GM21529 (cell line): Measurements from ENCODE around the gene SLC16A4.
"Not testable (repeated sequence)": the region's sequence is repeated elsewhere in the genome, so short reads cannot be mapped to it uniquely, and the experiment has no call there.

Experiments
- ATAC-seq: cut with Tn5 transposase; IDR thresholded peaks from one replicate; pipeline ENCODE4 v1.9.1; 2021; ENCODE audit not compliant: unreplicated experiment

Gene SLC16A4

DNA sequence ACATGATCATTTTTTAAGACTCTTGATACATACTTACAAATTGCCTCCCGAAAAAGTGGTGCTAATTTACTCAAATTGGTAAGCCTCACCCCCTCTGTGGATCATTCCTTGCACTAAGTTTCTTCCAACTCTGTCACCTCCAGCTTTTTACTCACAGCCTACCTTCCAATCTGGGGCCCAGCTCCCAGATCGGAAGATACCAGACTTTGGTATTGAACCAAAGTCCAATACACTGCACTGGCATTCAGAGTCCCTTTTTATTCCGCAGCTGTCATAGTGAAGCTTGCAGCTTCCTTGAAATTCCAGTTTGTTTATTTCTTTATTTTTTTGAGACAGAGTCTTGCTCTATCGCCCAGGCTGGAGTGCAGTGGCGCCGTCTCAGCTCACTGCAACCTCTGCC lies 18.5 kb upstream of the SLC16A4 start:
- no peak for ATAC-seq

DNA sequence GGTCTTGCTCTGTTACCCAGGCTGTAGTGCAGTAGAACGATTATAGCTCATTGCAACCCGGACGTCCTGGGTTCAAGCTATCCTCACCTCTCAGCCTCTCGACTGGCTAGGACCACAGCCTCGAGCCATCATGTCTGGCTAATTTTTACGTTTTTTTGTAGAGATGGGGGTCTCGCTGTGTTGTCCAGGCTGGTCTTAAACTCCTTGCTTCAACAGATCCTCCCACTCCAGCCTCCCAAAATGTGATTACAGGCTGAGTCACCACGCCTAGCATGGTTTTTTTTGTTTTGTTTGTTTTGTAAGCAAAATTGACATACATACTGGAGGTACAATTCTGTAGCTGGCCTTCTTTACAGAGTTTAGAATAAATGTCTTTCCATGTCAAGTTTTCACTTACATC lies 17.7 kb upstream of the SLC16A4 start:
- ATAC-seq: no peak

DNA sequence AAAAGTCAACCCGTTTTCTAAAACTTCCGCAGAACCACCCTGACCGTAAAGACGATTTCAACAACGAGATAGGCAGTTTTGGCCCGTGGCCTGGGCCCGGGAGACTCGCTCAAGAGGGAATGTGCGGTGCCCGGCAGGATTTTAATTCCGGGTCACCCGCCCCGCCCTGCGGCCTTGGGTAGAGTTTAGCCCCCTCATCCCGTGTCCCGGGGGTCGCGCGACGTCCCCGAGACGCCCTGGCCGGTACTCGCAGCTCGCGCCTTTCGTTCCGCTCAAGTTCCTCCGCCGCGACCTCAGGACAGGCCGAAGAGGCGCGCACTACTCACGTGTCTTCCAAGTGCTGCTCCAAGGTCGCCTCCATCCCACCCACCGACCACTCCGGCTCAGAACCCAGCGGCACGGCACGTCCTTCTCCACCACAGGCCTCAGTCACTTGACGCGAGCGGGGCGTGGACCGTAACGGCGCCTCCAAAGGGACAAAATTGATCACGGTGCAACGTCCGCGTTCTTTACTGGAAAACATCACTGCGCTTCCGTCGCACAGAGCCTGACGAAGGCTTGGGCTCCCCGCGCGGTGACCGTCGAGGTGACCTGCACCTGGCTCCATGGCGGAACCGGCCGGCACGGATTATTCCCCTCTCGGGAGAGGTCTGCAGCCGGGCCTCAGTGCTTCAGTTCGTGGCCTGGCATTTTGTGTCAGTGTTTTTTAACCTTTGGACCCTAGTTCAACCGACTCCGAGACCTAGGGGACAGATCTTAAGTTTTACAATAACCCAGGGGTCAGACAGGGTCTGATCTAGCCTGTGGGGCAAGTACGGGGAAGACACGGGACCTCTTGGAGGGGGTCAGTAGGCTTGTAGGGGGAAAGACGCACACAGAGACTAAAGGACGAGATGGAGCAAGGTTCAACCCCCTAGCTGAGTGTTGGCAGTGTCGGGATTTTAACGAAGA lies 16.7 kb upstream of the SLC16A4 start, which contains the start of gene LAMTOR5:
TSS of gene LAMTOR5 (minus strand) at position 435 of the 951 bp plus-strand sequence. CDS start at position 361, 74 bp downstream.
- peak; percentile 85 for ATAC-seq

DNA sequence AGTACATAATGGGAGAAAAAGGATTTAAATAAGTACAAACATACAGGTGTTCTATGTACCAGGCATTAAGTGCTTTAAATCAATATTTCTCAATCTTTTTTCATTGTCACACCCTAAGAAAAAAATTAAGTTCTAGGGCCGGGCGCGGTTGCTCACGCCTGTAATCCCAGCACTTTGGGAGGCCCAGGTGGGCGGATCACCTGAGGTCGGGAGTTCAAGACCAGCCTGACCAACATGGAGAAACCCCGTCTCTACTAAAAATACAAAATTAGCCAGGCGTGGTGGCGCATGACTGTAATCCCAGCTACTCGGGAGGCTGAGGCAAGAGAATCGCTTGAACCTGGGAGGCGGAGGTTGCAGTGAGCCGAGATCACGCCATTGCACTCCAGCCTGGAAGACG lies 15.6 kb upstream of the SLC16A4 start:
- ATAC-seq: not testable (repeated sequence)

DNA sequence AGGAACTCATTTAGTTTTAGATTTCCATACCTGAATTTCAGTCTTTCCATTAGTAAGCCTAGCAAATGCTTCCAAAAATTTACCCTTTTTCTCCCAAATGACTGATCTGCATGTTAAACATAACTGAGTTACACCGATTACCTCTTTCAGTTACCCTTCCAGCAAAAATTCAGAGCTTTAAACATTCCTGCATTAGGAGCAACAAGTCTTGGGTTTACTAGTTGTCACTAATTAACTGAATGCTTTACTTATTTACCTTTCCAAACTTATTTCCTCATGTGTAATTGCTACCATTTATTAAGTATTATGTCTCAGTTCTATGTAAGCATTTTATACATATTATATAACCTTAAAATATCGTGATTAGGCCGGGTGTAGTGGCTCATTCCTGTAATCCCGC lies 13.6 kb upstream of the SLC16A4 start:
- ATAC-seq: no peak

DNA sequence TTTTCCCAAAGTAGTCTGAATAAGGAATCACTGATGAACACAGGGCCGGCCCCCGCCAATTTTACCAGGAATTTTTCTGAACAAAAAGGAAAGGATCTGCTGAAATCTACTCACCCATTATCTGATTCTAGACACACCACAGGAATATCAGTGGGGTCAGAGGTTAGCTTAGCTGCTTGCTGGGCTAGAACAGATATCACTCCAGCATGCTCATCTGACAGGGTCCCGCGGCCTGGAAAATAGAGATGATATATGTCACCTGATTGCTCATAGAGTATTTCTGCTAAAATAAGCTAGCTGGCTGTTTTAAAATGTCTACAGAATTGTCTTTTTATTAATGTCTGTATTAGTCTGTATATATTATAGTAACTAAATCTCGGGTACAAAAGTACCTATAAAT lies 13.0 kb upstream of the SLC16A4 start:
- ATAC-seq: no peak

DNA sequence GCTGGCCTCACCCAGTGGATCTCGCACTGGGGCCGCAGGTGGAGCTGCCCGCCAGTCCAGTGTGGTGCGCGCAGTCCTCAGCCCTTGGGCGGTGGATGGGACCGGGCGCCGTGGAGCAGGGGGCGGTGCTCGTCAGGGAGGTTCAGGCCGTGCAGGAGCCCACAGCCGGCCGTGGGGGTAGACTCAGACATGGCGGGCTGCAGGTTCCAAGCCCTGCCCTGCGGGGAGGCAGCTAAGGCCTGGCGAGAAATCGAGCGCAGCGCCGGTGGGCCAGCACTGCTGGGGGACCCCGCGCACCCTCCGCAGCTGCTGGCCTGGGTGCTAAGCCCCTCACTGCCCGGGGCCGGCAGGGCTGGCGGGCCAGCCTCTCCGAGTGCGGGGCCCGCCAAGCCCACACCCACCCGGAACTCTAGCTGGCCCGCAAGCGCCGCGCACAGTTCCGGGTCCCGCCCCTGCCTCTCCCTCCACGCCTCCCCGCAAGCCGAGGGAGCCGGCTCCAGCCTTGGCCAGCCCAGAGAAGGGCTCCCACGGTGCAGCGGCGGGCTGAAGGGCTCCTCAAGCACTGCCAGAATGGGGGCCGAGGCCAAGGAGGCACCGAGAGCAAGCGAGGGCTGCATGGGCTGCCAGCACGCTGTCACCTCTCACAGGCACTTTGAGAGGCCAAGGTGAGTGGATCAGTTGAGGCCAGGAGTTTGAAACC lies 5.6 kb upstream of the SLC16A4 start:
- ATAC-seq: not testable (repeated sequence)

DNA sequence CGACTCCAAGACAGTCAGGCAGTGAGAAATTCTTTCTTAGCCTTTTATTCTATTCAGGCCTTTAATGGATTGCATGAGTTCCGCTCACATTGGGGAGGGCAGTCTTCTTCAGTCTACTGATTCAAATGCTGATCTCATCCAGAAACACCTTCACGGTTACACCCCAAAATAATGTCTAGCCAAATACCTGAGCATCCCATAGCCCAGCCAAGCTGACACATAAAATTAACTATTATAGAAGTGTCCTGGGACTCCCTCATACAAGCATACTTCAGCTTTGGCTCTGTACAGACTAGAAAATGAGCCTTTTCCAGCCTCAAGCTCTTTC lies 3.6 kb upstream of the SLC16A4 start:
- ATAC-seq: no peak

DNA sequence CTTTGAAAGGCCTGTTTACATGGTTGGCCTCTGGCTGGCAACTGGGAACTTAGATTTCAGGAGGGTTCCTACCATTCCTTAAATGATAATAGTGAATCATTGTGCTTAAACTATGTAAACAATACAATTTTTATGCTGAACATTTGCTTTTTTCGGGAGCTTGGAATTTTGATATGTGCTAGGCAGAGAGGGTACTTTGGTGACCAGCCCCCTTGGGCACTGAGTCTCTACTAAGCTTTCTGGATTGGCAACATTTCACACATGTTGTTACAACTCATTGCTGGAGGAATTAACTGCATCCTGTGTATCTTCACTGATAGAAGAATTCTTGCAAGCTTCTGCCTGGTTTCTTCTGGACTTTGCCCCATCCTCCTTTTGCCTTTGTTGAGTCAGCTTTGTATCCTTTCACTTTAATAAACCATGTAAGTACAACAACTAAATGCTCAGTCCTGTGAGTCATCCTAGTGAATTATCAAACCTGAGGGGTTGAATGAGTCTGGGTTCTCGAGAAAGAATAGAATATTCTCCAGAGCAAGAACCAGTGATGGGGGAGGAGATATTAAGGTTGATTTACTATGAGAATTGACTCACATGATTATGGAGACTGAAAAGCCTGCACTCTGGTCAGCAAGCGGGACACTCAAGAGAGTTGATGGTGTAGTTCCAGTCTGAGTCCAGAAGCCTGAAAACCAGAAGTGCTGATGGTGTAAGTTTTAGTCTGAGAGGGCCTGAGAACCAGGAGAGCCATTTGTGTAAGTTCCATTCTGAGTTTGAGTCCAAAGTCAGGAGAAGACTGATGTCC lies 3.1 kb upstream of the SLC16A4 start:
- no peak for ATAC-seq

DNA sequence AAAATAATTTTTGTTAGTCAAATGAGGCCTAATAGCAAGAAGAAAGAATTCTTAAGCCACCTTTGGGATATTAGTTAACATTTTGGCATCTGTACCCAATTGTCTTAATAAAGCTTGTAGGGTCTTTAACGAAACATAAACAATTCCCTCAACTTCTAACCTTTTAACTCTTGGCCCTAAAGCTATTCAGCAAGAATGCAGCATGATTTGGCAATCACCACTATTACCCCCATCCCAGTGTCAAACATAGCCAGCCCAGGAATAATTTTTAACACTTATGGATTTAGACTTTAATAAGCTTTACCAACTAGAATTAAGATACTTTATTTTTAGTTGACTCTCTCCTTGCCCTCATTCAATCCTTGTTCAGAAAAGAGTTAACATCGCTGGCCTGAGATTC lies 2.5 kb upstream of the SLC16A4 start:
- no peak for ATAC-seq

DNA sequence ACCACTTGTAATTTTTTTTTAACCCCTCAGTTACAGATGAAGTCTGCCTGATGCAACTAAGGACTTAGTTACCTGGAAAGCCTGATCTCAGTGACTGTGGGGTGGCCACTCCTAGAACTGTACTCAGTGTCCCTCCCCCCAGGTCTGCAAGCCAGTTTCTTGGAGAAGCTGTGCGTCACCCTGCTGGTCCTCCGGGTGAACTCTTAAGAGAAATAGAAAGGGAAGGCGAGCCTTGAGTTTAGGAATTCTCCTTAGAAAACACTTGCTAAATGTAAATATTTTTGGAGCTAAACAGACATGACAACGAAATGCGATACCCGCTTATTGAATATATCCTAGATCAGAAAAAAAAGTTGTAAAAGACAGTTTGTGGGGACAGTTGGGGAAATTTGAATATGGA lies 730 bp downstream of the SLC16A4 start:
- ATAC-seq: no peak

DNA sequence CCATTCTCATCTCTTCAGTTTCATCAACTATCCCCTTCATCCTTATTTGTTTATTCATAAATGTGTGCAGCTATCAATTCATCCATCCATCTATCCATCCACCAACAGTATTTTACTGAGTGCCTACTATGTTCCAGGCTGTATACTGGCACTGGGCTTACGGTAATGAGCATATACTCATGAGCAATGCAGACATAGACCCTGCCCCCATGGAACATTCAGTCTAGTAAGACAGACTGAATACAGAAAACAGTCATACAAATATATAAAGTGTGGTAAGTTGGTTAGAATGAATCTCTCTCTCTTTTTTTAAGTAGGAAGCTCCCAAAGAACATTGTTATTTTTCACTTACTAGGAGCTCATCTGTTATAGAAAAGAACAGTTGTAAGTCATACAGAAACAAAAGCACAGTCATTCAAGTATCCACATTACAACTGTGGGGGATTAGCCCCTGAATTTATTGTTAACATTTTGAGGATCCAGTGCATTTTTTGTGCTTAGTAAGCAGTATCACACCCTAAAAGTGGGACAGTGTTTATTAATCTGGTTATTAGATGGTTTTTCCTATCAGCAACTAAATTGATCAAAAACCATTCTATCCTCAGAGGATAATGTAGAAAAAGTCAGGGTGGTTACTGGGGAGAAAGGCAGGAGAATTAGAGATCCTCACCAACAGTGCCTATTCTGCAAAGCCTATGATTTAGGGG lies 3.6 kb downstream of the SLC16A4 start:
- ATAC-seq: no peak

DNA sequence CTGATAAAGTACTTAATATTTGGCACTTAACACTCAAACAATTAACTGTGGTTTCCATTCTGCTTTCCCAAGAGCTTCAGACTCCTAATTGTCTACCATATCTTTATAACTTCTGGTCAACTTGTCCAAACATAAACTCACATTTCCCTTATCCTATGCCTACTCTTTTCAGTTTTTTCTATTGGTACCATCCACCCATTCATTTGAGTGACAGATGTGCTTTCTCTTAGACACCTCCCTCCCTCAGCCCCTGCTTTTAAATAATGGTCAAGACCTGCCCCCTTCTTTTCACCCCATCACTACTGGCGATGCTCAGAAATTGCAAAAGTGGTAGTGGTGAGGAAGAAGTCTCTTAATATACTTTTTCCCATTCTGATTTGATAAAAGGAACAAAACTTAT lies 5.5 kb downstream of the SLC16A4 start:
- ATAC-seq: no peak

DNA sequence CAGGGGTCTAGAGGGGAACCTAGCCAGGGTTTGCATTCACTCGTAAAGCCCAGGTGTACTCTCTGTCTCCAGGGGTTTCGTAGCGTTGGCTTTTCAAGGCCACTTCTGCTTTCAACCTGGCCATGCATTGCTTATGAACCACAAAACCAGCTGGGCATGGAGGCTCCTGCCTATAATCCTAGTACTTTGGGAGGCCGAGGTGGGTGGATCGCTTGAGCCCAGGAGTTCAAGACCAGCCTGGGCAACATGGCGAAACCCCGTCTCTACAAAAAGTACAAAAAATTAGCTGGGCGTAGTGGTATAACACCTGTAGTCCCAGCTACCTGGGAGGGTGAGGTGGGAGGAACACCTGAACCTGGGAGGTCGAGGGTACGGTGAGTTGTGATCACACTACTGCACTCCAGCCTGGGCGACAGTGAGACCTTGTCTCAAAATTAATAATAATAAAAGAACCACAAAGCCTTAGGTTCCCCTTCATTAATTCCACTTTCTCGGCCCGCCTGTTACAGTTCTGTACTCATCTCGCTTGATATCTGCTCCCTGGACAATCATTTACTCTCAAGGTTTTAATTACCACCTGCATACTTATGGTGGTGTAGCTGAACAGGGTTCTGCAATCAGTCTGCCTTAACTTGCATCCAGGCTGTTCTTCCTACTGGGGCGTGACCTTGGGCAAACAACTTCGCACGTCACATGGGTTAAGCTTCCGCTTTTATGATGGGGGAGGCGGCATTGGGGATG lies 6.1 kb downstream of the SLC16A4 start:
- peak; percentile 55 for ATAC-seq

DNA sequence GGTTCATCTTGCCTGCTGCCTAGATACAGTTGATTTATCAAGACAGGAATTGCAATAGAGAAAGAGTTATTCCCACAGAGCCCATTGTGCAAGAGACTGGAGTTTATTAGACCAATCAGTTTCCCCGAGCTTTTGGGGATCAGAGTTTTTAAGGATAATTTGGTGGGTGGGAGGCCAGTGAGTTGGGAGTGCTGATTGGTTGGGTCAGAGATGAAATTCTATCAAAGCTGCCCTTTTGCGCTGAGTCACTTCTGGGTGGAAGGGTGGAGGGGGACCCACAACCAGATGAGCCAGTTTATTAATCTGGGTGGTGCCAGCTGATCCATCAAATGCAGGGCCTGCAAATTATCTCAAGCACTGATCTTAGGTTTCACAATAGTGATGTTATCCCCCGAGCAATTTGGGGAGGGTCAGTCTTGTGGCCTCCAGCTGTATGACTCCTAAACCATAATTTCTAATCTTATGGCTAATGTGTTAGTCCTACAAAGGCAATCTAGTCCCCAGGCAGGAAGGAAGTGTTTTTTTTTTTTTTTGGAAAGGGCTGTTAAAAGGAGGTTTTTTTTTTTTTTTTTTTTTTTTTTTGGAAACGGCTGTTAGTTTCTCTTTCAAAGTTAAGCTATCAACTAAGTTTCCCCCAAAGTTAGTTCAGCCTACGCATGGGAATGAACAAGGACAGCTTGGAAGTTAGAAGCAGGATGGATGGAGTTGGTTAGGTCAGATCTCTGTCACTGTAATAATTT lies 7.4 kb downstream of the SLC16A4 start:
- ATAC-seq: no peak

DNA sequence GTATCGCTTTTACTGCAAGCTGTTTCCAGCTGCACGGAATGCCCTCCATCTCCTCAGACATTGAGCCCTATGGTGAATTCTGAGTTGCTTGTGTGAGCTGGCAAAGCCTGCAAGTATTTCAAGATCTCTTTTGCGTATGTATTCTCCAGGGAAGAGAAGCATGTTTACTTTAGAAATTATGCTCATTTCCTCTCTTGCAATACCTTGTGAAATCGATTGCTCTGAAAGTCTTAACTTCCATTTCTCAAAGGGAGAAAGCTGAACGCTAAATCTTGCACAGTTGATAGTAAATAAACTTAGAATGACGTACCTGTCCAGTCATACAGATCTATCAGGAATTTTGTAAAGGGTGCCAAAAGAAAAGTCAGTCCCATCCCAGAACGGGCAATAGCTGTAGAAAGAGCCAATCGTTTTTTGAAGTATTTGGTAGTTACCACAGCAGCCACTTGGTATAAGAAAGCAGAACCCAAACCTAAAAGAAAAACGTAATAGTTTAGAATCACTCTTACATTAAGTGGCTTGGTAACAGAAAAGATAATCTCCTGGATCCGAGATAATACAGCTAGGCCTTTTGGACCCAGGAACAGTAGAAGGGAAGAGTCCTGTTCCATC lies 10.0 kb downstream of the SLC16A4 start:
- no peak for ATAC-seq

DNA sequence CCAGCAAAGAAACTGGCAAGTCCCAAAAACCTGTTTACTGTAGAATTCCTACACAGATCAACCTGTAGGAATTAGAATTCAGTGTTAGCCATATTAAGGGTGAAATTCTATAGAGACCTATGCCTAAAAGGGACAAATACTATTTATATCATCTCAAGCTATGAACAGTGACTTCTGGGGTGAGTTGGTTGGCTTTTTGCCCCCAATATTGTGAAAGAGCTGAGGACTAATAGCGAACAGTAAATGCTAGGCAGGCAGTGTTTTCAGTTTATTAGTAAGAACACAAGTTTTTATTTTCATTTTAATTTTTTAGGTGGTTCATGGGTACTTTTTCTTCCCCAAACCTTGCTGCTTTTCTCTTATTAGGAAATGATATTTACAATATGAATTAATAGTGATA lies 15.3 kb downstream of the SLC16A4 start:
- no peak for ATAC-seq

DNA sequence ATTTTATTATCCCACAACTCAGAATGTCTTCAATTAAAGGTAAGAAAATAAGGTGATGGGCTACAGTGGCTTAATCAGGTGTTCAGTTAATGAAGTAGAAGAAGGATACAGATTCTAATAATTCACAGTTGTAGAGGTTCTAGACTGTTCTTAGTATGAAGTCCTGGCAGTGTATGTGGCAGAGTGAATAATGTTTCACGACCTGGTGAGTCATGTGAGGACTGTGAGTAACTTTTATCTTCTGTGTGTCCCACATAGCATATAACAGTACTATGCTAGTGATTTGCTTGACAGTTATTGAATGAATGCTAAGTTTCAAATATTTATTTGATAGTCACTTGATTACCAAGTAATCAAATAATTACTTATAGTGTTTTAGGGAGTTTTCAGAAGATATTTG lies 20.0 kb downstream of the SLC16A4 start:
- ATAC-seq: no peak

DNA sequence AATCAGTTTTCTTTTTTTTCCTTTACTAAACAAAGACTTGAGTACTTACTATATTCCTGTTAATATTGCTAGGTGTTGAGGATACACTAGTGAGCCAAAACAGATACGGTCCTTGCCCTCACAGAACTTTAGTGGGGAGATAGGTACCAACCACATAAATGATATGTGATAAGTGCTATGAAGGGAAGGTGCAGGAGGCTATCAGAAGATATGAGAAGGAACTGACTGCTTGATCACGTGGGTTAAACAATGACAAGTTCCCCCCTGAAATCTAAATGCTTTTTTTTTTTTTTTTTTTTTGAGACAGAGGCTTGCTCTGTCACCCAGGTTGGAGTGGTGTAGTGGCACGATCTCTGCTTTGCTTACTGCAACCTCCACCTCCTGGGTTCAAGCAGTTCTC lies 26.6 kb downstream of the SLC16A4 start:
- no peak for ATAC-seq
